GM23248 (cell line): ENCODE data around the gene UBE2R2.
"Not testable (repeated sequence)": the region's sequence is repeated elsewhere in the genome, so short reads cannot be mapped to it uniquely, and the experiment has no call there.

ENCODE experiments used
- EZH2 ChIP-seq: fragments of 200-600 bp; sonication (generic); IDR thresholded peaks from 2 replicates; pipeline ENCODE4 v1.6.1; 2018; ENCODE audit warnings: antibody characterized with exemption, mild to moderate bottlenecking; ENCODE audit not compliant: insufficient read depth, poor library complexity, severe bottlenecking
- EZH2phosphoT487 ChIP-seq: fragments of 200-600 bp; sonication (generic); IDR thresholded peaks from 2 replicates; pipeline ENCODE4 v1.6.1; 2018; ENCODE audit warnings: antibody characterized with exemption, moderate library complexity, mild to moderate bottlenecking, low read depth; ENCODE audit not compliant: insufficient read depth

DNA sequence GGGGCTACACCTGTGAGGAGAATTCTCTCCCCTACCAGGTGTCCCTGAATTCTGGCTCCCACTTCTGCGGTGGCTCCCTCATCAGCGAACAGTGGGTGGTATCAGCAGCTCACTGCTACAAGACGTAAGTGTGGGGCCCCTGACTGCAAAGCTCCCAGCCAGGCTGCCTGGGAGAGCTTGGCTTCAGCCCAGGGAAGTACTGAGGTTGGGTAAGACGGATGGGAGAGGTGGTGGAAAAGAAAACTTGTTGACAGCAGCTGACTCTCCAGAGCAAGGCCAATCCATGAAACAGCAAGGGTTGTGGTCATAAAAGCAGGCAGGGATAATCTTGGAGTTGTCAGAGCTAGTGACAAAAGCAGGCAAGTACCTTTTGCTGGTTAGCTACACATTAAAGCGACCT lies 20.3 kb upstream of the UBE2R2 start:
- not testable (repeated sequence) for TF ChIP-seq EZH2, EZH2phosphoT487
